HG03521 (cell line): Measurements from ENCODE around the gene MAPKAP1.

ENCODE experiments used
- ATAC-seq: cut with Tn5 transposase; IDR thresholded peaks from one replicate; pipeline ENCODE4 v1.9.1; 2021; ENCODE audit warnings: mild to moderate bottlenecking, moderate library complexity; ENCODE audit not compliant: unreplicated experiment

MAPKAP1 gene

GRCh38 chr9:125517577-125517976, 189.4 kb downstream of the MAPKAP1 start:
- no peak for ATAC-seq

GRCh38 chr9:125515983-125516940, 190.7 kb downstream of the MAPKAP1 start:
- no peak for ATAC-seq

GRCh38 chr9:125515281-125515680, 191.7 kb downstream of the MAPKAP1 start:
- no peak for ATAC-seq

GRCh38 chr9:125514468-125514867, 192.5 kb downstream of the MAPKAP1 start:
- no peak for ATAC-seq

GRCh38 chr9:125513668-125514413, 193.2 kb downstream of the MAPKAP1 start:
- peak; percentile 68 for ATAC-seq

- ATAC-seq, result no peak
Measured at GRCh38 chr9:125513303-125513667, 193.7 kb downstream of the MAPKAP1 start.

- ATAC-seq, result no peak
Measured at GRCh38 chr9:125511789-125512660, 195.0 kb downstream of the MAPKAP1 start.

- ATAC-seq, result no peak
Measured at GRCh38 chr9:125510980-125511379, 196.0 kb downstream of the MAPKAP1 start.

- ATAC-seq, result no peak
Measured at GRCh38 chr9:125509476-125509875, 197.5 kb downstream of the MAPKAP1 start.

GRCh38 chr9:125508249-125508648, 198.8 kb downstream of the MAPKAP1 start:
- ATAC-seq, result no peak

GRCh38 chr9:125507226-125507625, 199.8 kb downstream of the MAPKAP1 start:
- ATAC-seq, result no peak

- no peak for ATAC-seq
Measured at GRCh38 chr9:125505988-125506438, 201.0 kb downstream of the MAPKAP1 start.

- ATAC-seq, result no peak
Measured at GRCh38 chr9:125504616-125505015, 202.4 kb downstream of the MAPKAP1 start.

GRCh38 chr9:125497906-125498305, 209.1 kb downstream of the MAPKAP1 start:
- no peak for ATAC-seq

- ATAC-seq, result no peak
Measured at GRCh38 chr9:125497478-125497877, 209.5 kb downstream of the MAPKAP1 start.

- ATAC-seq, result no peak
Measured at GRCh38 chr9:125496313-125496834, 210.6 kb downstream of the MAPKAP1 start.

- ATAC-seq, result no peak
Measured at GRCh38 chr9:125495172-125496119, 211.6 kb downstream of the MAPKAP1 start.

GRCh38 chr9:125494653-125494915, 212.4 kb downstream of the MAPKAP1 start:
- no peak for ATAC-seq

- no peak for ATAC-seq
Measured at GRCh38 chr9:125493881-125494652, 212.9 kb downstream of the MAPKAP1 start.
